ENCODE measurements around the gene ARRDC3.
"Not testable (repeated sequence)": the region's sequence is repeated elsewhere in the genome, so short reads cannot be mapped to it uniquely, and the experiment has no call there.

The ARRDC3 gene

GRCh38 chr5:91397791-91398190 lies 14.7 kb upstream of the ARRDC3 start:
- H2BK15ac ChIP-seq (ENCODE audit: low read depth, poor library complexity, severe bottlenecking) = no peak overlapping the region
- H3K4ac ChIP-seq (ENCODE audit: low read depth in 1 of 2, low read length in 2 of 2) = no peak overlapping the region
- no peak overlapping the region for H3K4me2 ChIP-seq (ENCODE audit: low read length, poor library complexity, severe bottlenecking)
- no peak overlapping the region for H3K9ac ChIP-seq (ENCODE audit: low read length)
- no peaks in the 10 kb centered on the region for H3K9me3 ChIP-seq (ENCODE audit: control insufficient read depth, low read length)
- no peak overlapping the region for H3K4me3 ChIP-seq (ENCODE audit: insufficient read depth in 1 of 2, low read depth in 1 of 2, low read length in 2 of 2)
- H2BK5ac ChIP-seq (ENCODE audit: low read depth, low read length, poor library complexity, severe bottlenecking) = no peak overlapping the region
- H3K79me1 ChIP-seq (replicated peaks; ENCODE audit: low read length, poor library complexity, severe bottlenecking) = peaks cover 2% of the 10 kb centered on the region
- no peak overlapping the region for H3K14ac ChIP-seq (ENCODE audit: low read length in 2 of 2)
- no peaks in the 10 kb centered on the region for H3K27me3 ChIP-seq (ENCODE audit: control insufficient read depth in 1 of 2, insufficient read depth in 1 of 2, low read length in 2 of 2)
- DNase-seq = no peak
- H2AFZ ChIP-seq (ENCODE audit: low read depth, low read length) = no peak overlapping the region
- no peak overlapping the region for H2BK12ac ChIP-seq (ENCODE audit: low read length in 2 of 2)
- H3K4me1 ChIP-seq (ENCODE audit: control insufficient read depth, insufficient read depth, low read depth, low read length) = no peaks in the 10 kb centered on the region
- H3K18ac ChIP-seq (ENCODE audit: low read depth in 1 of 2, low read length in 2 of 2) = no peak overlapping the region
- no peaks in the 10 kb centered on the region for H3K36me3 ChIP-seq (ENCODE audit: control insufficient read depth in 1 of 2, insufficient read depth in 2 of 2, low read depth in 1 of 2, low read length in 2 of 2)
- H2AK5ac ChIP-seq (ENCODE audit: low read length, severe bottlenecking) = no peak overlapping the region
- H3K23ac ChIP-seq (ENCODE audit: low read length in 2 of 2) = no peak overlapping the region
- no peak overlapping the region for H4K8ac ChIP-seq (ENCODE audit: low read length)
- no peak overlapping the region for H2BK120ac ChIP-seq (ENCODE audit: low read depth, low read length)
- no peak overlapping the region for H4K91ac ChIP-seq (ENCODE audit: low read length)
- H3K27ac ChIP-seq (ENCODE audit: low read length, poor library complexity, severe bottlenecking) = no peak overlapping the region

DNA sequence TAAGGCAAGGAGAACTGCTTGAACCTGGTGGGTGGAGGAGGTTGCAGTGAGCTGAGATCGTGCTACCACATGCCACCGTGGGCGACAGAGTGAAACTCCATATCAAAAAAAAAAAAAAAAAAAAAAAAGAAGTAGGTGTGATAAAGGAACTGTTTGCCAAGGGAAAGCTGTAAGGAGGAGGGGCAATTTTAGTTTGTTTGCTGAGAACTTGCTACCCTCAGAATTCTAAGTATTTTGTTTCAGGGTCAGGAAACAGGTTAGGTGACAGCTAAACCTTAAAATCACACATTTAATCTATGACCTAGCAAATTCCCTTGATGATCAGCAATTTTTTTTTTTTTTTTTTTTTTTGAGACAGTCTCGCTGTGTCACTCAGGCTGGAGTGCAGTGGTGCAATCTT lies 7.2 kb upstream of the ARRDC3 start:
- Histone ChIP-seq H2BK15ac (ENCODE audit: low read depth, poor library complexity, severe bottlenecking) (no peak overlapping the region), H3K18ac (ENCODE audit: low read depth in 1 of 2, low read length in 2 of 2) (no peak overlapping the region), H2AK5ac (ENCODE audit: low read length, severe bottlenecking) (no peak overlapping the region), H2BK5ac (ENCODE audit: low read depth, low read length, poor library complexity, severe bottlenecking) (no peak overlapping the region), H3K9ac (ENCODE audit: low read length) (no peak overlapping the region), H3K79me1 (replicated peaks; ENCODE audit: low read length, poor library complexity, severe bottlenecking) (no peaks in the 10 kb centered on the region), H3K27ac (ENCODE audit: low read length, poor library complexity, severe bottlenecking) (no peak overlapping the region), H3K14ac (ENCODE audit: low read length in 2 of 2) (no peak overlapping the region), H3K4ac (ENCODE audit: low read depth in 1 of 2, low read length in 2 of 2) (no peak overlapping the region), H2BK12ac (ENCODE audit: low read length in 2 of 2) (no peak overlapping the region), H3K9me3 (ENCODE audit: control insufficient read depth, low read length) (no peaks in the 10 kb centered on the region), H2AFZ (ENCODE audit: low read depth, low read length) (no peak overlapping the region), H4K91ac (ENCODE audit: low read length) (no peak overlapping the region), H3K23ac (ENCODE audit: low read length in 2 of 2) (no peak overlapping the region), H3K4me3 (ENCODE audit: insufficient read depth in 1 of 2, low read depth in 1 of 2, low read length in 2 of 2) (no peak overlapping the region), H2BK120ac (ENCODE audit: low read depth, low read length) (no peak overlapping the region), H3K36me3 (ENCODE audit: control insufficient read depth in 1 of 2, insufficient read depth in 2 of 2, low read depth in 1 of 2, low read length in 2 of 2) (no peaks in the 10 kb centered on the region), H4K8ac (ENCODE audit: low read length) (no peak overlapping the region), H3K4me1 (ENCODE audit: control insufficient read depth, insufficient read depth, low read depth, low read length) (no peaks in the 10 kb centered on the region), H3K27me3 (ENCODE audit: control insufficient read depth in 1 of 2, insufficient read depth in 1 of 2, low read length in 2 of 2) (no peaks in the 10 kb centered on the region), H3K4me2 (ENCODE audit: low read length, poor library complexity, severe bottlenecking) (no peak overlapping the region)
- WGBS = 80% methylated on average over 1 of the region's 4 CpGs
- DNase-seq = no peak

GRCh38 chr5:91389555-91389954 lies 6.4 kb upstream of the ARRDC3 start:
- not testable (repeated sequence) for H2BK5ac ChIP-seq (ENCODE audit: low read depth, low read length, poor library complexity, severe bottlenecking); H3K4ac ChIP-seq (ENCODE audit: low read depth in 1 of 2, low read length in 2 of 2); H3K4me1 ChIP-seq (ENCODE audit: control insufficient read depth, insufficient read depth, low read depth, low read length); H3K18ac ChIP-seq (ENCODE audit: low read depth in 1 of 2, low read length in 2 of 2); H3K27ac ChIP-seq (ENCODE audit: low read length, poor library complexity, severe bottlenecking); H3K9ac ChIP-seq (ENCODE audit: low read length); DNase-seq; H3K9me3 ChIP-seq (ENCODE audit: control insufficient read depth, low read length); H3K27me3 ChIP-seq (ENCODE audit: control insufficient read depth in 1 of 2, insufficient read depth in 1 of 2, low read length in 2 of 2); H3K79me1 ChIP-seq (replicated peaks; ENCODE audit: low read length, poor library complexity, severe bottlenecking); H2AK5ac ChIP-seq (ENCODE audit: low read length, severe bottlenecking); H3K36me3 ChIP-seq (ENCODE audit: control insufficient read depth in 1 of 2, insufficient read depth in 2 of 2, low read depth in 1 of 2, low read length in 2 of 2); H3K23ac ChIP-seq (ENCODE audit: low read length in 2 of 2); H2BK120ac ChIP-seq (ENCODE audit: low read depth, low read length); H2AFZ ChIP-seq (ENCODE audit: low read depth, low read length); H3K14ac ChIP-seq (ENCODE audit: low read length in 2 of 2); H2BK12ac ChIP-seq (ENCODE audit: low read length in 2 of 2); H2BK15ac ChIP-seq (ENCODE audit: low read depth, poor library complexity, severe bottlenecking); H4K8ac ChIP-seq (ENCODE audit: low read length); H3K4me3 ChIP-seq (ENCODE audit: insufficient read depth in 1 of 2, low read depth in 1 of 2, low read length in 2 of 2); H4K91ac ChIP-seq (ENCODE audit: low read length); H3K4me2 ChIP-seq (ENCODE audit: low read length, poor library complexity, severe bottlenecking)

GRCh38 chr5:91388362-91388761 lies 5.2 kb upstream of the ARRDC3 start:
- Histone ChIP-seq H4K8ac (ENCODE audit: low read length) (no peak overlapping the region), H4K91ac (ENCODE audit: low read length) (no peak overlapping the region), H3K27ac (ENCODE audit: low read length, poor library complexity, severe bottlenecking) (no peak overlapping the region), H2BK120ac (ENCODE audit: low read depth, low read length) (no peak overlapping the region), H3K27me3 (ENCODE audit: control insufficient read depth in 1 of 2, insufficient read depth in 1 of 2, low read length in 2 of 2) (no peaks in the 10 kb centered on the region), H2AK5ac (ENCODE audit: low read length, severe bottlenecking) (no peak overlapping the region), H3K9me3 (ENCODE audit: control insufficient read depth, low read length) (no peaks in the 10 kb centered on the region), H2BK15ac (ENCODE audit: low read depth, poor library complexity, severe bottlenecking) (no peak overlapping the region), H3K36me3 (ENCODE audit: control insufficient read depth in 1 of 2, insufficient read depth in 2 of 2, low read depth in 1 of 2, low read length in 2 of 2) (no peaks in the 10 kb centered on the region), H3K23ac (ENCODE audit: low read length in 2 of 2) (no peak overlapping the region), H2BK5ac (ENCODE audit: low read depth, low read length, poor library complexity, severe bottlenecking) (no peak overlapping the region), H3K14ac (ENCODE audit: low read length in 2 of 2) (no peak overlapping the region), H2BK12ac (ENCODE audit: low read length in 2 of 2) (no peak overlapping the region), H3K79me1 (replicated peaks; ENCODE audit: low read length, poor library complexity, severe bottlenecking) (no peaks in the 10 kb centered on the region), H3K4me1 (ENCODE audit: control insufficient read depth, insufficient read depth, low read depth, low read length) (no peaks in the 10 kb centered on the region), H3K4ac (ENCODE audit: low read depth in 1 of 2, low read length in 2 of 2) (no peak overlapping the region), H3K4me2 (ENCODE audit: low read length, poor library complexity, severe bottlenecking) (no peak overlapping the region), H3K18ac (ENCODE audit: low read depth in 1 of 2, low read length in 2 of 2) (no peak overlapping the region), H2AFZ (ENCODE audit: low read depth, low read length) (no peak overlapping the region), H3K4me3 (ENCODE audit: insufficient read depth in 1 of 2, low read depth in 1 of 2, low read length in 2 of 2) (no peak overlapping the region), H3K9ac (ENCODE audit: low read length) (no peak overlapping the region)
- WGBS = 98% methylated on average over 4 of the region's 5 CpGs
- DNase-seq = no peak

All from mesenchymal stem cell (in vitro differentiated cells and primary cell).